HFF-Myc (cell line): ENCODE results near the gene TRMT44.

ENCODE experiments used
- DNase-seq: peaks from one replicate; pipeline ENCODE4 v3.0.0-alpha.2; 2011; ENCODE audit warnings: low read depth; ENCODE audit errors: extremely low read depth
- H3K4me3 ChIP-seq: replicated peaks from 2 replicates; pipeline ENCODE4 v1.5.1; 2011; ENCODE audit warnings: low read depth, mild to moderate bottlenecking, control low read depth, low read length
- CTCF ChIP-seq: IDR thresholded peaks from 2 replicates; pipeline ENCODE4 v1.5.1; 2012; ENCODE audit warnings: mild to moderate bottlenecking, low read depth, low read length, control low read depth; ENCODE audit errors: missing control alignments

The TRMT44 gene

GRCh38 chr4:8501781-8502180 is 61.2 kb downstream of the TRMT44 start:
- H3K4me3 ChIP-seq, result no peak overlapping the region
- no peak for DNase-seq
- no peak for TF ChIP-seq CTCF

- DNase-seq, result no peak
- TF ChIP-seq CTCF, result no peak
- H3K4me3 ChIP-seq, result no peak overlapping the region
Measured at GRCh38 chr4:8502371-8502770, 61.8 kb downstream of the TRMT44 start.

GRCh38 chr4:8502836-8503585 is 62.4 kb downstream of the TRMT44 start:
- no peak for TF ChIP-seq CTCF
- no peak for DNase-seq
- H3K4me3 ChIP-seq, result no peak overlapping the region

- no peak for DNase-seq
- H3K4me3 ChIP-seq, result no peak overlapping the region
- no peak for TF ChIP-seq CTCF
Measured at GRCh38 chr4:8503801-8504200, 63.2 kb downstream of the TRMT44 start.

- H3K4me3 ChIP-seq, result no peak overlapping the region
- no peak for TF ChIP-seq CTCF
- DNase-seq, result no peak
Measured at GRCh38 chr4:8504279-8505007, 63.9 kb downstream of the TRMT44 start.

- H3K4me3 ChIP-seq, result no peak overlapping the region
- DNase-seq, result no peak
- TF ChIP-seq CTCF, result no peak
Measured at GRCh38 chr4:8505229-8505628, 64.7 kb downstream of the TRMT44 start.
